Activated CD4-positive, alpha-beta T cell treated with anti-CD3 and anti-CD28 coated beads for 36 hours (primary cell): ENCODE measurements around the gene TTI1. TPM values are rescaled to one million over a fixed set of nuclear protein-coding genes. Genes with fewer than 3 reads are reported as not detected.

ENCODE experiments used
- ATAC-seq: fragments of 200-7000 bp; cut with Tn5 transposase; one replicate; pipeline ENCODE4 v1.10.0; 2021; ENCODE audit warnings: mild to moderate bottlenecking, moderate library complexity
- CTCF ChIA-PET: fragments of 350-600 bp; sonication (Branson Sonifier 250); formaldehyde crosslinking; loops from one replicate; lab custom pipeline; 2021; ENCODE audit warnings: antibody characterized with exemption; lab: Charles Lee
- POLR2A ChIA-PET: fragments of 350-600 bp; sonication (Branson Sonifier 250); formaldehyde crosslinking; loops from one replicate; lab custom pipeline; 2021; ENCODE audit warnings: antibody characterized with exemption, inconsistent platforms; lab: Charles Lee
- DNase-seq: peaks from one replicate; pipeline ENCODE4 v3.0.0-alpha.2; 2020
- H3K27ac Mint-ChIP-seq: one replicate; pipeline ENCODE4 v1.8.0; 2021; ENCODE audit warnings: mixed read lengths
- H3K27me3 Mint-ChIP-seq: one replicate; pipeline ENCODE4 v1.8.0; 2021; ENCODE audit warnings: mixed read lengths
- H3K36me3 Mint-ChIP-seq: one replicate; pipeline ENCODE4 v1.8.0; 2021; ENCODE audit warnings: low read depth, mixed read lengths
- H3K4me1 Mint-ChIP-seq: one replicate; pipeline ENCODE4 v1.8.0; 2021; ENCODE audit warnings: mixed read lengths
- H3K4me3 Mint-ChIP-seq: one replicate; pipeline ENCODE4 v1.8.0; 2021; ENCODE audit warnings: mild to moderate bottlenecking, moderate library complexity, mixed read lengths
- H3K9me3 Mint-ChIP-seq: one replicate; pipeline ENCODE4 v1.8.0; 2021; ENCODE audit warnings: low read depth, mixed read lengths
- intact Hi-C, 2 experiments: fragments of 100-400 bp; cut with DNase I in 1 of 2; cut with micrococcal nuclease in 1 of 2; formaldehyde crosslinking; loops; one replicate each; pipeline versions ENCODE4 v1.14.2 to v1.15.1; 2022 to 2024; cut with DNase I, micrococcal nuclease
- total RNA-seq, 2 experiments: library from RNA; stranded (reverse); gene quantifications; one replicate each; pipeline ENCODE4 v1.2.3, GENCODE V29; 2021

TTI1 gene
- total RNA-seq, 2 experiments from 2014 or later = 35.6 to 36.7 TPM

GRCh38 chr20:38055294-38055693 lies 22.0 kb upstream of the TTI1 start:
- no peaks in the 10 kb centered on the region for H3K27me3 Mint-ChIP-seq
- POLR2A ChIA-PET = no interaction called here

GRCh38 chr20:38054647-38055046 lies 21.4 kb upstream of the TTI1 start:
- POLR2A ChIA-PET = no interaction called here
- peaks cover 47% of the 10 kb centered on the region for H3K4me1 Mint-ChIP-seq
- H3K9me3 Mint-ChIP-seq = no peaks in the 10 kb centered on the region
- H3K27ac Mint-ChIP-seq = no peak overlapping the region
- DNase-seq = no peak
- CTCF ChIA-PET = interaction anchor here (0.7 to 1.0 kb wide), 3 partner anchors 19 to 356 kb away, joined by 3 to 6 read pairs (median 3); no protein-coding TSS in a partner anchor
- no peak for ATAC-seq
- H3K4me3 Mint-ChIP-seq = no peak overlapping the region
- intact Hi-C loops = loop anchor here in 1 of 2 experiments (10.0 kb wide), 1 partner anchor 490 kb away; no protein-coding TSS in a partner anchor
- H3K36me3 Mint-ChIP-seq = peaks cover 38% of the 10 kb centered on the region
- no peaks in the 10 kb centered on the region for H3K27me3 Mint-ChIP-seq

More at GRCh38 chr20:38055294-38055693, 22.0 kb upstream of the TTI1 start:
- H3K4me3 Mint-ChIP-seq = no peak overlapping the region
- peaks cover 38% of the 10 kb centered on the region for H3K36me3 Mint-ChIP-seq
- ATAC-seq (no peak), DNase-seq (no peak)
- CTCF ChIA-PET = interaction anchor here (0.7 to 1.0 kb wide), 3 partner anchors 18 to 357 kb away, joined by 3 to 6 read pairs (median 3); no protein-coding TSS in a partner anchor
- peaks cover 43% of the 10 kb centered on the region for H3K4me1 Mint-ChIP-seq
- no peaks in the 10 kb centered on the region for H3K9me3 Mint-ChIP-seq
- intact Hi-C loops = loop anchor here in 1 of 2 experiments (10.0 kb wide), 1 partner anchor 490 kb away; no protein-coding TSS in a partner anchor
- H3K27ac Mint-ChIP-seq = no peak overlapping the region

- H3K9me3 Mint-ChIP-seq = no peaks in the 10 kb centered on the region
- intact Hi-C loops = loop anchor here in 1 of 2 experiments (10.0 kb wide), 1 partner anchor 488 kb away; no protein-coding TSS in a partner anchor
- peaks cover 33% of the 10 kb centered on the region for H3K36me3 Mint-ChIP-seq
Observed at GRCh38 chr20:38052870-38053269, 19.6 kb upstream of the TTI1 start.

GRCh38 chr20:38050686-38051085 lies 17.4 kb upstream of the TTI1 start:
- Mint-ChIP-seq H3K27me3 (no peaks in the 10 kb centered on the region), H3K36me3 (peaks cover 37% of the 10 kb centered on the region), H3K27ac (peak overlapping the region; percentile 70), H3K4me3 (no peak overlapping the region), H3K4me1 (peaks cover 52% of the 10 kb centered on the region), H3K9me3 (no peaks in the 10 kb centered on the region)
- no peak for DNase-seq
- intact Hi-C loops = loop anchor here in 1 of 2 experiments (10.0 kb wide), 1 partner anchor 486 kb away; no protein-coding TSS in a partner anchor
- POLR2A ChIA-PET = interaction anchor here (0.9 to 1.1 kb wide), 2 partner anchors 20 to 35 kb away, joined by 3 read pairs; no protein-coding TSS in a partner anchor
- CTCF ChIA-PET = interaction anchor here (1.0 to 3.3 kb wide), 4 partner anchors 9 to 170 kb away, joined by 4 to 20 read pairs (median 5); no protein-coding TSS in a partner anchor
- ATAC-seq = peak; percentile 60

More at GRCh38 chr20:38052870-38053269, 19.6 kb upstream of the TTI1 start:
- ChIA-PET POLR2A (interaction anchor here (0.7 kb wide), 2 partner anchors 24 to 342 kb away, joined by 3 read pairs; no protein-coding TSS in a partner anchor), CTCF (interaction anchor here (0.7 to 3.3 kb wide), 8 partner anchors 8 to 177 kb away, joined by 3 to 20 read pairs (median 4); partner anchors contain the start of genes RPRD1B and TTI1)
- no peak overlapping the region for H3K4me3 Mint-ChIP-seq
- H3K4me1 Mint-ChIP-seq = peaks cover 50% of the 10 kb centered on the region
- H3K27me3 Mint-ChIP-seq = no peaks in the 10 kb centered on the region
- peak overlapping the region; percentile 6 for H3K27ac Mint-ChIP-seq
- ATAC-seq (no peak), DNase-seq (no peak)

GRCh38 chr20:38049800-38050199 lies 16.5 kb upstream of the TTI1 start:
- H3K27ac Mint-ChIP-seq = peak overlapping the region; percentile 44
- H3K36me3 Mint-ChIP-seq = peaks cover 36% of the 10 kb centered on the region
- intact Hi-C loops = loop anchor here in 1 of 2 experiments (10.0 kb wide), 1 partner anchor 485 kb away; no protein-coding TSS in a partner anchor
- ChIA-PET CTCF (interaction anchor here (0.9 to 3.3 kb wide), 4 partner anchors 8 to 25 kb away, joined by 4 to 20 read pairs (median 5); no protein-coding TSS in a partner anchor), POLR2A (interaction anchor here (1.1 kb wide), 1 partner anchor 36 kb away, joined by 3 read pairs; no protein-coding TSS in a partner anchor)
- H3K4me3 Mint-ChIP-seq = no peak overlapping the region
- DNase-seq (no peak), ATAC-seq (peak; percentile 63)
- no peaks in the 10 kb centered on the region for H3K27me3 Mint-ChIP-seq
- peaks cover 55% of the 10 kb centered on the region for H3K4me1 Mint-ChIP-seq
- no peaks in the 10 kb centered on the region for H3K9me3 Mint-ChIP-seq

GRCh38 chr20:38046572-38046971 lies 13.3 kb upstream of the TTI1 start:
- Mint-ChIP-seq H3K4me1 (peaks cover 59% of the 10 kb centered on the region), H3K27me3 (no peaks in the 10 kb centered on the region), H3K36me3 (peaks cover 56% of the 10 kb centered on the region), H3K9me3 (no peaks in the 10 kb centered on the region), H3K4me3 (no peak overlapping the region), H3K27ac (peak overlapping the region; percentile 15)
- ChIA-PET CTCF (interaction anchor here (1.0 to 2.7 kb wide), 5 partner anchors 10 to 175 kb away, joined by 4 to 7 read pairs (median 4); no protein-coding TSS in a partner anchor), POLR2A (no interaction called here)
- intact Hi-C loops = no loop called here
- ATAC-seq (no peak), DNase-seq (no peak)

GRCh38 chr20:38044685-38045084 lies 11.4 kb upstream of the TTI1 start:
- ChIA-PET POLR2A (interaction anchor here (0.7 to 2.2 kb wide), 2 partner anchors 12 to 14 kb away, joined by 3 to 18 read pairs; partner anchors contain the start of genes RPRD1B and TTI1), CTCF (interaction anchor here (0.9 to 2.7 kb wide), 5 partner anchors 9 to 177 kb away, joined by 3 to 9 read pairs (median 5); no protein-coding TSS in a partner anchor)
- H3K27ac Mint-ChIP-seq = no peak overlapping the region
- no peaks in the 10 kb centered on the region for H3K9me3 Mint-ChIP-seq
- ATAC-seq = no peak
- no peaks in the 10 kb centered on the region for H3K27me3 Mint-ChIP-seq
- no peak overlapping the region for H3K4me3 Mint-ChIP-seq
- peaks cover 54% of the 10 kb centered on the region for H3K36me3 Mint-ChIP-seq
- peaks cover 48% of the 10 kb centered on the region for H3K4me1 Mint-ChIP-seq
- DNase-seq = no peak
- intact Hi-C loops = loop anchor here in 1 of 2 experiments (1.0 kb wide), 1 partner anchor 43 kb away; no protein-coding TSS in a partner anchor

GRCh38 chr20:38043512-38044300 lies 10.4 kb upstream of the TTI1 start:
- H3K4me1 Mint-ChIP-seq = peaks cover 45% of the 10 kb centered on the region
- no peaks in the 10 kb centered on the region for H3K27me3 Mint-ChIP-seq
- DNase-seq (peak; percentile 66), ATAC-seq (peak; percentile 99)
- intact Hi-C loops = loop anchor here in 1 of 2 experiments (1.0 kb wide), 1 partner anchor 42 kb away; no protein-coding TSS in a partner anchor
- H3K36me3 Mint-ChIP-seq = peaks cover 48% of the 10 kb centered on the region
- POLR2A ChIA-PET = interaction anchor here (0.6 to 2.2 kb wide), 5 partner anchors 11 to 397 kb away, joined by 3 to 18 read pairs (median 4); partner anchors contain the start of genes RPRD1B and TTI1
- peak overlapping the region; percentile 14 for H3K27ac Mint-ChIP-seq
- H3K9me3 Mint-ChIP-seq = no peaks in the 10 kb centered on the region
- no peak overlapping the region for H3K4me3 Mint-ChIP-seq
- CTCF ChIA-PET = interaction anchor here (0.6 to 3.8 kb wide), 9 partner anchors 8 to 818 kb away, joined by 3 to 20 read pairs (median 3); no protein-coding TSS in a partner anchor

- Mint-ChIP-seq H3K4me3 (no peak overlapping the region), H3K27me3 (no peaks in the 10 kb centered on the region), H3K27ac (peak overlapping the region; percentile 37), H3K9me3 (no peaks in the 10 kb centered on the region), H3K36me3 (peaks cover 44% of the 10 kb centered on the region), H3K4me1 (peaks cover 49% of the 10 kb centered on the region)
- intact Hi-C loops = no loop called here
- no peak for DNase-seq
- ChIA-PET CTCF (interaction anchor here (3.8 kb wide), 1 partner anchor 11 kb away, joined by 20 read pairs; no protein-coding TSS in a partner anchor), POLR2A (interaction anchor here (0.6 kb wide), 1 partner anchor 67 kb away, joined by 3 read pairs; no protein-coding TSS in a partner anchor)
- no peak for ATAC-seq
Observed at GRCh38 chr20:38040276-38040675, 7.0 kb upstream of the TTI1 start.

- no peaks in the 10 kb centered on the region for H3K27me3 Mint-ChIP-seq
- no peak for ATAC-seq
- H3K4me1 Mint-ChIP-seq = peaks cover 48% of the 10 kb centered on the region
- no peak overlapping the region for H3K4me3 Mint-ChIP-seq
- ChIA-PET CTCF (interaction anchor here (1.2 to 1.9 kb wide), 4 partner anchors 10 to 37 kb away, joined by 3 to 8 read pairs (median 5); no protein-coding TSS in a partner anchor), POLR2A (no interaction called here)
- H3K36me3 Mint-ChIP-seq = peaks cover 26% of the 10 kb centered on the region
- no peaks in the 10 kb centered on the region for H3K9me3 Mint-ChIP-seq
- no peak overlapping the region for H3K27ac Mint-ChIP-seq
- no peak for DNase-seq
- intact Hi-C loops = loop anchor here in 1 of 2 experiments (10.0 kb wide), 2 partner anchors 928 to 1202 kb away; partner anchors contain the start of gene DHX35
Observed at GRCh38 chr20:38036366-38036765, 3.1 kb upstream of the TTI1 start.
